Endodermal cell (in vitro differentiated cells): ENCODE results near the gene TEX48. TPM values are rescaled to one million over a fixed set of nuclear protein-coding genes. Genes with fewer than 3 reads are reported as not detected.
A peak's percentile ranks its signal among the peaks of the same experiment; 100 is the strongest.

Experiments
- DNase-seq: peaks from one replicate; pipeline ENCODE4 v3.0.0-alpha.2; 2017
- H3K27ac ChIP-seq: 2 replicates; pipeline ENCODE4 v1.5.1; 2013; ENCODE audit warnings: mild to moderate bottlenecking, low read depth, low read length, moderate library complexity
- H3K27me3 ChIP-seq: 2 replicates; pipeline ENCODE4 v1.6.1; 2013; ENCODE audit warnings: mild to moderate bottlenecking, low read length, moderate library complexity; ENCODE audit not compliant: insufficient read depth, control insufficient read depth, poor library complexity, severe bottlenecking
- H3K36me3 ChIP-seq: 2 replicates; pipeline ENCODE4 v1.7.0; 2013; ENCODE audit warnings: mild to moderate bottlenecking, low read length, moderate library complexity; ENCODE audit not compliant: control insufficient read depth, insufficient read depth
- H3K4me1 ChIP-seq: one replicate; pipeline ENCODE4 v1.7.0; 2013; ENCODE audit warnings: low read length; ENCODE audit not compliant: control insufficient read depth, insufficient read depth
- H3K4me3 ChIP-seq: 2 replicates; pipeline ENCODE4 v1.5.1; 2013; ENCODE audit warnings: mild to moderate bottlenecking, low read length, moderate library complexity
- H3K9ac ChIP-seq: 2 replicates; pipeline ENCODE4 v1.6.1; 2013; ENCODE audit warnings: mild to moderate bottlenecking, low read length, moderate library complexity; ENCODE audit not compliant: poor library complexity, severe bottlenecking; ENCODE audit errors: extremely low read depth
- H3K9me3 ChIP-seq: 2 replicates; pipeline ENCODE4 v1.6.1; 2013; ENCODE audit warnings: mild to moderate bottlenecking, low read length, moderate library complexity; ENCODE audit not compliant: control insufficient read depth
- H3K27ac Mint-ChIP-seq: 2 replicates; pipeline ENCODE4 v1.8.0; 2020; ENCODE audit warnings: mixed read lengths
- H3K27me3 Mint-ChIP-seq: 2 replicates; pipeline ENCODE4 v1.8.0; 2021; ENCODE audit warnings: mild to moderate bottlenecking, mixed read lengths; ENCODE audit not compliant: insufficient read depth
- H3K36me3 Mint-ChIP-seq: 2 replicates; pipeline ENCODE4 v1.8.0; 2020; ENCODE audit warnings: low read depth, mixed read lengths
- H3K4me1 Mint-ChIP-seq: 2 replicates; pipeline ENCODE4 v1.8.0; 2020; ENCODE audit warnings: mixed read lengths
- H3K4me3 Mint-ChIP-seq: 2 replicates; pipeline ENCODE4 v1.8.0; 2020; ENCODE audit warnings: mild to moderate bottlenecking, moderate library complexity, mixed read lengths
- H3K9me3 Mint-ChIP-seq: 2 replicates; pipeline ENCODE4 v1.8.0; 2020; ENCODE audit warnings: mild to moderate bottlenecking, mixed read lengths
- WGBS, 2 experiments: methylation state at CpG; one replicate each; pipeline versions ENCODE4 v1.1.5 to v1.1.7; 2013; ENCODE audit warnings: missing lambda C conversion rate in 2 of 2, mixed read lengths in 1 of 2; ENCODE audit not compliant: insufficient coverage in 1 of 2, insufficient read length in 1 of 2; 5-methylcytosine and 5-hydroxymethylcytosine counted together
- total RNA-seq, 2 donors: library from RNA; stranded (reverse); fragmentation: NEBNext Ultra II Directional in 1 of 2; extraction: Animal tissue kit (Norgen Biotek cat#: 25700) in 1 of 2; gene quantifications; 2 replicates in 1 of 2; 3 replicates in 1 of 2; pipeline ENCODE4 v1.2.1, GENCODE V29; 2021
- TF ChIP-seq, protein P1 (sequence below): fragments of 200-600 bp; sonication (generic); conservative IDR thresholded peaks from 2 replicates; pipeline ENCODE4 v1.5.0; 2021; ENCODE audit warnings: antibody characterized with exemption, mild to moderate bottlenecking

Gene TEX48
- total RNA-seq, 2 donors from 2014 or later = not detected

DNA sequence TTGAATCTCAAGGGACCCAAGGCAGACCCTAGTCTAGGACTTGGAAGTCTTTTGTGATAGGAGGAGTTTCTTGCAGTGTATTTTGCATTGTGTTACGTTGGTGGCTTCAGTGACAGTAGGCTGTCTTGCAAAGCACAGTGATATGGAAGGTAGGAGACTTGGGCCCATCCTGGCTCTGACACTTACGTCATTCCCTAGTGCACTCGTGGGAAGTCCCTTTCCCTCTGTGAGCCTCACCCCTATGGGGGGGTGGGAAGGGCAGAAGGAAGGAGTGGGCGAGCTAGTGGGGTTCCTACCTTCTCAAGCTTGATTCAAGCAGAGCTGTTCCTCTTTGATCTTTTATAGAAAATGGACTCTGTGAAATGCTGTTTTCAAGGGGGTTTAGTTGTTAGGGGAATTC is 15.1 kb downstream of the TEX48 start:
- Mint-ChIP-seq H3K27me3 (peaks cover 14% of the 10 kb centered on the region), H3K27ac (no peak overlapping the region), H3K4me3 (no peak overlapping the region), H3K36me3 (no peaks in the 10 kb centered on the region), H3K4me1 (peaks cover 24% of the 10 kb centered on the region), H3K9me3 (peaks cover 6% of the 10 kb centered on the region)
- Histone ChIP-seq H3K9me3 (no peaks in the 10 kb centered on the region), H3K27ac (no peak overlapping the region), H3K27me3 (no peaks in the 10 kb centered on the region), H3K36me3 (no peaks in the 10 kb centered on the region), H3K9ac (no peak overlapping the region), H3K4me3 (no peak overlapping the region), H3K4me1 (peaks cover 9% of the 10 kb centered on the region)
- peak; percentile 59 for DNase-seq
- TF ChIP-seq, protein P1, sequence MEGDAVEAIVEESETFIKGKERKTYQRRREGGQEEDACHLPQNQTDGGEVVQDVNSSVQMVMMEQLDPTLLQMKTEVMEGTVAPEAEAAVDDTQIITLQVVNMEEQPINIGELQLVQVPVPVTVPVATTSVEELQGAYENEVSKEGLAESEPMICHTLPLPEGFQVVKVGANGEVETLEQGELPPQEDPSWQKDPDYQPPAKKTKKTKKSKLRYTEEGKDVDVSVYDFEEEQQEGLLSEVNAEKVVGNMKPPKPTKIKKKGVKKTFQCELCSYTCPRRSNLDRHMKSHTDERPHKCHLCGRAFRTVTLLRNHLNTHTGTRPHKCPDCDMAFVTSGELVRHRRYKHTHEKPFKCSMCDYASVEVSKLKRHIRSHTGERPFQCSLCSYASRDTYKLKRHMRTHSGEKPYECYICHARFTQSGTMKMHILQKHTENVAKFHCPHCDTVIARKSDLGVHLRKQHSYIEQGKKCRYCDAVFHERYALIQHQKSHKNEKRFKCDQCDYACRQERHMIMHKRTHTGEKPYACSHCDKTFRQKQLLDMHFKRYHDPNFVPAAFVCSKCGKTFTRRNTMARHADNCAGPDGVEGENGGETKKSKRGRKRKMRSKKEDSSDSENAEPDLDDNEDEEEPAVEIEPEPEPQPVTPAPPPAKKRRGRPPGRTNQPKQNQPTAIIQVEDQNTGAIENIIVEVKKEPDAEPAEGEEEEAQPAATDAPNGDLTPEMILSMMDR = no peak
- 60% methylated on average over 4 of the region's 4 CpGs; no CpG with 5 or more reads in 1 of the 2 experiments for WGBS, 2 experiments

DNA sequence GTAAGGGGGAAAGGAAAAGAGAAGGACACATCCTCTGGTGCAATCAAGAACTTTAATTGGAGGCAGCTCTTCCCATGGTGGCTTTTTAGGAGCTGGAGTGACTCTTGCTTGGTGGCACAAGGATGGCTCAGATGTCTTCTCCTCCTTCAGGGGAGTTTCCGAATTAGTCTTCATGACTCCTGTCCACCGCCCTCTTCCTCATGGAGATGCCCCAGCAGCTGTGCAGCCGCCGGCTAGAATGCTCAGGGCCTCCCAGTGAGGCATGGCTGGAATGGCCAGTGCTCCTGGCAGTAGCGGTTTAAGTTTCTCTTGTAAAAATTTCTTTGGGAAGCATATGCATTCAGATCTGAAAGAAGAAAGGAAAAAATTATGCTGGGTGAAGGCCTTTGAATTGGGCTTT is 15.6 kb downstream of the TEX48 start:
- Histone ChIP-seq H3K27ac (no peak overlapping the region), H3K4me1 (peaks cover 9% of the 10 kb centered on the region), H3K36me3 (no peaks in the 10 kb centered on the region), H3K27me3 (no peaks in the 10 kb centered on the region), H3K4me3 (no peak overlapping the region), H3K9me3 (no peaks in the 10 kb centered on the region), H3K9ac (no peak overlapping the region)
- no peak for DNase-seq
- H3K27me3 Mint-ChIP-seq = peaks cover 14% of the 10 kb centered on the region
- H3K4me1 Mint-ChIP-seq = peaks cover 24% of the 10 kb centered on the region
- no peak overlapping the region for H3K4me3 Mint-ChIP-seq
- no peak overlapping the region for H3K27ac Mint-ChIP-seq
- no peaks in the 10 kb centered on the region for H3K36me3 Mint-ChIP-seq
- TF ChIP-seq, protein P1 = no peak
- H3K9me3 Mint-ChIP-seq = peaks cover 6% of the 10 kb centered on the region
- 90 to 94% methylated on average over 3 to 5 of the region's 5 CpGs for WGBS, 2 experiments

DNA sequence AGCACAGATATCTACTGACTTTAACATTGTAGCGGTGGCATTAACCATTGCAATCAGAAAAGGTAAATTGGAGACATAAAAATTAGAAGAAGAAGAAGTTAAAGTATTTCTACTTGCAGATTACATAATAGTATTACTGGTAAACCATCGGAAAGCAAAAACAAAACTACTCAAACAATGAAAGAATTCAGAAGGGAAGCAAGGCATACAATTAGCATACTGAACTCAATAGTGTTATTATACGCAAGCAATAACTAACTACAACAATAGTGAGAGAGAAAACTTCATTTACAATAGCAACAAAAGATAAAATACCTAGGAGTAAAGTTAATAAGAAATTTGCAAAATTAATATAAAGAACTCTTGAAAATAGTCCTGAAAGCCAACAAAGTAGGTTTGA is 17.8 kb downstream of the TEX48 start:
- Mint-ChIP-seq H3K9me3 (no peaks in the 10 kb centered on the region), H3K36me3 (no peaks in the 10 kb centered on the region), H3K4me1 (peaks cover 24% of the 10 kb centered on the region), H3K27me3 (peaks cover 4% of the 10 kb centered on the region), H3K27ac (no peak overlapping the region), H3K4me3 (no peak overlapping the region)
- H3K4me1 ChIP-seq = peaks cover 9% of the 10 kb centered on the region
- no peaks in the 10 kb centered on the region for H3K36me3 ChIP-seq
- no peaks in the 10 kb centered on the region for H3K9me3 ChIP-seq
- no peak overlapping the region for H3K27ac ChIP-seq
- H3K27me3 ChIP-seq = no peaks in the 10 kb centered on the region
- DNase-seq = no peak
- no peak overlapping the region for H3K4me3 ChIP-seq
- no peak overlapping the region for H3K9ac ChIP-seq
- TF ChIP-seq, protein P1 = no peak
- 95% methylated on average over 2 of the region's 3 CpGs; no CpG with 5 or more reads in 1 of the 2 experiments for WGBS, 2 experiments
